ENCODE measurements around the gene SKIC8. TPM values are rescaled to one million over a fixed set of nuclear protein-coding genes. Genes with fewer than 3 reads are reported as not detected.

SKIC8 gene
- total and polyA plus RNA-seq, 2 of the 13 experiments (the other 11 are each of a cell fraction or from before 2014, with no cell fraction given): 69.5 to 70.6 TPM

DNA sequence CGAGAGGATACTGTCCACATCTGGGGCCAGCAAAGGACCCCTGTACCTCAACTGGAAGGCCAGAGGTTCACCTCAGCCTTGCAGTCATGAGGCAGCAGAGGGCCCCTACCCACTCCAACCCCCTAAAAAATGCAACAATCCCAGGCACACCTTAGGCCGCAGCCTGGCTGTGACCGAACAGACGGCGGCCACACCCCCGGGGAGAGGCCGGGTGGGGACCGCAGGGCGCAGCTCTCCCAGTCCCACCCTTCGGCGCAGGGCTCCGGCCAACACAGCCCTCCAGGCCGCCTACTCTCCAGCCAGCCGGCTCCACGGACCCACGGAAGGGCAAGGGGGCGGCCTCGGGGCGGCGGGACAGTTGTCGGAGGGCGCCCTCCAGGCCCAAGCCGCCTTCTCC, 35.5 kb downstream of the SKIC8 start:
- WGBS (ENCODE audit: low lambda C conversion rate): 61% methylated on average over 6 of the region's 23 CpGs
- Histone ChIP-seq H3K79me2 (ENCODE audit: insufficient read depth, low read length) (no peaks in the 10 kb centered on the region), H3K4me2 (ENCODE audit: low read depth, low read length) (no peak overlapping the region), H3K27me3 (ENCODE audit: control insufficient read depth in 1 of 2, insufficient read depth in 2 of 2, low read length in 2 of 2) (peaks cover 0 to 25% of the 10 kb centered on the region in 2 experiments; a peak in 1 of 5 replicates), H3K9me3 (ENCODE audit: low read length) (no peaks in the 10 kb centered on the region), H3K9ac (ENCODE audit: insufficient read depth, low read depth, low read length) (no peak overlapping the region), H3K27ac (ENCODE audit: extremely low read length, insufficient read depth, low read length) (no peak overlapping the region), H2AFZ (ENCODE audit: low read length) (no peak overlapping the region), H3K4me1 (ENCODE audit: insufficient read depth, low read length) (no peaks in the 10 kb centered on the region), H4K20me1 (ENCODE audit: insufficient read depth, low read length) (no peaks in the 10 kb centered on the region), H3K36me3 (replicated peaks in 1 of 2; ENCODE audit: control insufficient read depth in 1 of 2, insufficient read depth in 2 of 2, low read length in 2 of 2) (no peaks in the 10 kb centered on the region), H3K4me3 (replicated peaks in 1 of 3; ENCODE audit: insufficient read depth in 1 of 3, low read depth in 2 of 3, low read length in 3 of 3) (no peak overlapping the region)
- intact Hi-C loops (cut with micrococcal nuclease; ENCODE audit: unreplicated experiment) (no loop called here), in situ Hi-C loops (cut with HindIII; ENCODE audit: extremely low pct_ligation_motif_present, low pct_unique_long_range_greater_than_20kb) (no loop called here)
- ATAC-seq (no peak), DNase-seq (ENCODE audit: low spot score) (no peak), FAIRE-seq (no peak)
- ChIA-PET CTCF (ENCODE audit: low intra/inter-chr PET ratio, low total read pairs) (no interaction called here), POLR2A (no interaction called here)
- no TSS peak for BruUV-seq (replicated peaks)
- TF ChIP-seq ZNF569 (CRISPR knock-in tag; IDR thresholded peaks at IDR 0.05; ENCODE audit: borderline replicate concordance): no peak
- no peak for TF ChIP-seq ZNF230 (CRISPR knock-in tag; IDR thresholded peaks at IDR 0.05)
- no peak for TF ChIP-seq ASH2L (IDR thresholded peaks at IDR 0.05; ENCODE audit: insufficient read length, low read depth, low read length)
- TF ChIP-seq, protein P1, sequence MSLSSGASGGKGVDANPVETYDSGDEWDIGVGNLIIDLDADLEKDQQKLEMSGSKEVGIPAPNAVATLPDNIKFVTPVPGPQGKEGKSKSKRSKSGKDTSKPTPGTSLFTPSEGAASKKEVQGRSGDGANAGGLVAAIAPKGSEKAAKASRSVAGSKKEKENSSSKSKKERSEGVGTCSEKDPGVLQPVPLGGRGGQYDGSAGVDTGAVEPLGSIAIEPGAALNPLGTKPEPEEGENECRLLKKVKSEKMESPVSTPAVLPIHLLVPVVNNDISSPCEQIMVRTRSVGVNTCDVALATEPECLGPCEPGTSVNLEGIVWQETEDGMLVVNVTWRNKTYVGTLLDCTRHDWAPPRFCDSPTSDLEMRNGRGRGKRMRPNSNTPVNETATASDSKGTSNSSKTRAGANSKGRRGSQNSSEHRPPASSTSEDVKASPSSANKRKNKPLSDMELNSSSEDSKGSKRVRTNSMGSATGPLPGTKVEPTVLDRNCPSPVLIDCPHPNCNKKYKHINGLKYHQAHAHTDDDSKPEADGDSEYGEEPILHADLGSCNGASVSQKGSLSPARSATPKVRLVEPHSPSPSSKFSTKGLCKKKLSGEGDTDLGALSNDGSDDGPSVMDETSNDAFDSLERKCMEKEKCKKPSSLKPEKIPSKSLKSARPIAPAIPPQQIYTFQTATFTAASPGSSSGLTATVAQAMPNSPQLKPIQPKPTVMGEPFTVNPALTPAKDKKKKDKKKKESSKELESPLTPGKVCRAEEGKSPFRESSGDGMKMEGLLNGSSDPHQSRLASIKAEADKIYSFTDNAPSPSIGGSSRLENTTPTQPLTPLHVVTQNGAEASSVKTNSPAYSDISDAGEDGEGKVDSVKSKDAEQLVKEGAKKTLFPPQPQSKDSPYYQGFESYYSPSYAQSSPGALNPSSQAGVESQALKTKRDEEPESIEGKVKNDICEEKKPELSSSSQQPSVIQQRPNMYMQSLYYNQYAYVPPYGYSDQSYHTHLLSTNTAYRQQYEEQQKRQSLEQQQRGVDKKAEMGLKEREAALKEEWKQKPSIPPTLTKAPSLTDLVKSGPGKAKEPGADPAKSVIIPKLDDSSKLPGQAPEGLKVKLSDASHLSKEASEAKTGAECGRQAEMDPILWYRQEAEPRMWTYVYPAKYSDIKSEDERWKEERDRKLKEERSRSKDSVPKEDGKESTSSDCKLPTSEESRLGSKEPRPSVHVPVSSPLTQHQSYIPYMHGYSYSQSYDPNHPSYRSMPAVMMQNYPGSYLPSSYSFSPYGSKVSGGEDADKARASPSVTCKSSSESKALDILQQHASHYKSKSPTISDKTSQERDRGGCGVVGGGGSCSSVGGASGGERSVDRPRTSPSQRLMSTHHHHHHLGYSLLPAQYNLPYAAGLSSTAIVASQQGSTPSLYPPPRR (CRISPR knock-in tag; IDR thresholded peaks at IDR 0.05; ENCODE audit: borderline replicate concordance): no peak
- no peak for TF ChIP-seq ZMYM4 (CRISPR knock-in tag; IDR thresholded peaks at IDR 0.05)
- no peak for TF ChIP-seq GPN1 (CRISPR knock-in tag; IDR thresholded peaks at IDR 0.05; ENCODE audit: borderline replicate concordance)
- TF ChIP-seq TBX3 (IDR thresholded peaks at IDR 0.05; ENCODE audit: borderline replicate concordance): no peak
- TF ChIP-seq ZNF614 (CRISPR knock-in tag; IDR thresholded peaks at IDR 0.05; ENCODE audit: borderline replicate concordance): no peak
- no peak for TF ChIP-seq HNRNPK (IDR thresholded peaks at IDR 0.05; ENCODE audit: low read depth, low read length, poor library complexity, severe bottlenecking)
- TF ChIP-seq MIER2 (CRISPR knock-in tag; IDR thresholded peaks at IDR 0.05): no peak
- no peak for TF ChIP-seq LCORL (IDR thresholded peaks at IDR 0.05)
- TF ChIP-seq LCORL (CRISPR knock-in tag; IDR thresholded peaks at IDR 0.05): no peak
- no peak for TF ChIP-seq ZNF567 (CRISPR knock-in tag; IDR thresholded peaks at IDR 0.05; ENCODE audit: borderline replicate concordance)
